CD4-positive, alpha-beta T cell treated with Interleukin-6 at 100 ng/mL for 8 hours (primary cell): ENCODE measurements around the gene PRDM7.

Experiments
- DNase-seq: peaks from one replicate; pipeline ENCODE4 v3.0.0-alpha.2; 2020; ENCODE audit warnings: mixed read lengths, low spot score

Gene PRDM7

DNA sequence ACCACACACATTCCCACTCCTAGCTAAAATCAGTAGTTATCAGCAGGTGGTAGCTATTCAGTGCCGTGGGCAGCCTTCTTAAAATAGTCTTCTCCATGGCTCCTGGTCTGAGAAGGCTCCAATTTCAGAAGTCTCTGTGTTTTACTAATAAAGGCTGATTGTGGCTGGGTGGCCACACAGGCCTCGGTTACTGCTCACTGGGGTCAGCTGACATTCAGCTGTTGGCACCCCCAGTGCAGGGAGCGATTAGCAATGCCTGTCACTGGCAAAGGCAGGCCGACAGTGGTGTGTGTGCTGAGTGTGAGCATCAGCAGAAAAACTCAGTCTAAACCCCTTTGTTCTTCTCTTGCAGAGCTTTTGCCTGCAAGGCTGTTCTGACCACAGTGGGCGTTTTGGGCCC lies 41.2 kb downstream of the PRDM7 start:
- DNase-seq, result no peak

DNA sequence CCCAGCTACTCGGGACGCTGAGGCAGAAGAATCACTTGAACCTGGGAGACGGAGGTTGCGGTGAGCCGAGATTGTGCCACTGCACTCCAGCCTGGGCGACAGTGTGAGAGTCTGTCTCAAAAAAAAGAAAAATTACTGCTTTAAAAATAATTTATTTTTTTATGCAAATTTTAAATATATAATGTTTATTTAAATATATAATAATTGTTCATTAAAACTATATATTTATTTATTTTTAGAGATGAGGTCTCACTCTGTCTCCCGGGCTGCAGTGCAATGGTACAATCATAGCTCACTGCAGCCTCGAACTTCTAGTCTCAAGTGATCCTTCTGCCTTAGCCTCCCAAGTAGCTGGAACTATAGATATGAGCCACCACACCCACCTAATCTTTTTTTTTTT lies 42.6 kb downstream of the PRDM7 start:
- no peak for DNase-seq

DNA sequence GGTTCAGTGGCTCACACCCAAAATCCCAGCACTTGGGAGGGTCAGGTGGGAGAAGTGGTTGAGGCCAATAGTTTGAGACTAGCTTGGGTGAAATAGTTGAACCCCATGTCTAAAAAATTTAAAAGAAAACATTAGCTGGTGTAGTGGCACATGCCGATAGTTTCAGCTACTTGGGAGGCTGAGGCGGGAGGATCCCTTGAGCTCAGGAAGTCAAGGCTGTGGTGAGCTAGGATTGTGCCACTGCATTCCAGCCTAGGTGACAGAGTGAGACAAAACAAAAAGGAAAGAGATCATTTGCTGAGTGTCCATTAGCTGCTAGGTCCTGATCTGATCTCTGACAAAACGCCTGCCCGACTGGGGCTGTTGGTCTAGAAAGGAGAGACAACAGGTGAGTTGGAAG lies 43.7 kb downstream of the PRDM7 start:
- DNase-seq, result no peak

DNA sequence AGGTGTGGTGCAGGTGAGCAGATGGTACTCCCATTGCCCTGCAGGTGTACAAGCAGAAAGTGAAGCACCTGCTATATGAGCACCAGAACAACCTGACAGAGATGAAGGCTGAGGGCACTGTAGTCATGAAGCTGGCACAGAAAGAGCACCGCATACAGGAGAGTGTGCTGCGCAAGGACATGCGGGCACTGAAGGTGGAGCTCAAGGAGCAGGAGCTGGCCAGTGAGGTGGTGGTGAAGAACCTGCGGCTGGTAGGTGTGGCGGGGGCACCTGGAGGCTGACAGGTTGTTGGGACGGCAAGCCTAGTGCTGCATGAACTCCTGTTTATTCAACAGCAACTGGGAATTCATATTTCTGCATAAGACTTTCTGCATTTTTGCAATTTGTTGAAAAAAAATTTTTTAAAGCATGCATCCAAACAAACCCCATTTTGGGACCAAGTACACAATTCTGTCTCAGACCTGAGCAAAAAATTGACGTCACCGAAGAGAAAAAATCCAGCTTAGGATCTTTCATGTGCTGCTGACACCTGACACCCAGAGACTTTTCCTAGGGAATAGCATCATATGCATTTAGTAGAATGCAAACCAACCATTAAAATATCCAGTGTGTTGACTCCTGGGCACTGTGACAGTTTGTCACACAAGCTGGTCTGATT lies 44.3 kb downstream of the PRDM7 start:
- no peak for DNase-seq

DNA sequence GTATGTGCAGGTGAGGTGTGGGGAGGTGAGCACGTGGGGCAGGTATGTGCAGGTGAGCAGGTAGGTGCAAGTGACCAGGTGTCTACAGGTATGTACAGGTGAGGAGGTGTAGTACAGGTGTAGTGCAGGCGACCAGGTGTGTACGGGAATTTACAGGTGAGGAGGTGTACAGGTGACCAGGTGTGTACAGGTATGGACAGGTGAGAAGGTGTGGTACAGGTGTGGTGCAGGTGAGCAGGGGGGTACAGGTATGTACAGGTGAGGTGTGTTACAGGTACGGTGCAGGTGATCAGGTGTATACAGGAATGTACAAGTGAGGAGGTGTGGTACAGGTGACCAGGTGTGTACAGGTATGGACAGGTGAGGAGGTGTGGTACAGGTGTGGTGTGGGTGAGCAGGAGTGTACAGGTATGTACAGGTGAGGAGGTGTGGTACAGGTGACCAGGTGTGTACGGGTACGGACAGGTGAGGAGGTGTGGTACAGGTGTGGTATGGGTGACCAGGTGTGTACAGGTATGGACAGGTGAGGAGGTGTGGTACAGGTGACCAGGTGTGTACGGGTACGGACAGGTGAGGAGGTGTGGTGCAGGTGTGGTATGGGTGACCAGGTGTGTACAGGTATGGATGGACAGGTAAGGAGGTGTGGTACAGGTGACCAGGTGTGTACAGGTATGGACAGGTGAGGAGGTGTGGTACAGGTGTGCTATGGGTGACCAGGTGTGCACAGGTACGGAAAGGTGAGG lies 45.0 kb downstream of the PRDM7 start:
- no peak for DNase-seq

DNA sequence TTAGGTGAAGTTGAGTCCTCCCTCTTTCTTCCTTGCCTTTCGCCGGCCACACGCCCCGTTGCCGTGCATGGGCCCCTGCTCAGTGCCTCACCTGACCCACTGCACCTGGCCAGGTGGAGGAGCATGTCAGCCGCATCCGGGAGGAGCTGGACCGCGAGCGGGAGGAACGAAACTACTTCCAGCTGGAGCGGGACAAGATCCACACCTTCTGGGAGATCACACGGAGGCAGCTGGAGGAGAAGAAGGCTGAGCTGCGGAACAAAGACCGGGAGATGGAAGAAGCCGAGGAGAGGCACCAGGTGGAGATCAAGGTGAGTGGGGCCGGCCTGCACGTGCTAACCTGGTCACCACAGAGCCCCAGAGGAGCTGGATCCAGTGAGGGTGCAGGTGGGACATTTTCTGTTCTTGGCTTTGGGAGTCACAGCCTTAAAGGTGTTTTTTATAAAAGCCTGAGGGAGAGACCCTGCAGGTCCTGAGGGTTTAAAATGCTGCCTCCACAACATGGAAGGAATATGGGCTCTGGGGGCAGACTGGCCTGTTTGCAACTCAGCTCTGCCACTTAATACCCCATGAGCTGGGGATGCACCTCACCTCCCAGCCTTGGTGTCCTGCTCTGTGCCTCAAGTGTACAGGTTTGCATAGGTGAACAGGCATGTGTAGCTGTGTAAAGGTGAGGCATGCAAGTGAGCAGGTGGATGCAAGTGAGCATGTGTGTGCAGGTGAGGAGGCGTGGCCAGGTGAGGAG lies 45.8 kb downstream of the PRDM7 start:
- no peak for DNase-seq

DNA sequence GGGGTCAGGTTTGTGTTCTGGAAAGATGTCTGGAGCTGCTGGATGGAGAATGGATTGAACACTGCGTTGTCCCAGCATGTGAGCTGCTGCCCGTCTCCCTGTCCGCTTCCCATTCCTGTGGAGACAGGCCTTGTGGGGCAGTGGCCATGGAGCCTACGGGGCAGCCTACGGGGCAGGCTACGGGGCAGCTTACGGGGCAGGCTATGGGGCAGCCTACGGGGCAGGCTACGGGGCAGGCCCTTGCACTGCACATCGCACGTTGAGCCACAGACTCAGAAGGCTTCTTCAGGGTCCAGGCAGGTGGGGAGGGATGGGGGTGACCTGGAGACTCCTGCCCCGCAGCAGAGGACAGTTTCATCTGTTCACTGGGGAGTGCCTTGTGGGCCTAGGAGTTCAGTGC lies 48.1 kb downstream of the PRDM7 start:
- DNase-seq, result no peak

DNA sequence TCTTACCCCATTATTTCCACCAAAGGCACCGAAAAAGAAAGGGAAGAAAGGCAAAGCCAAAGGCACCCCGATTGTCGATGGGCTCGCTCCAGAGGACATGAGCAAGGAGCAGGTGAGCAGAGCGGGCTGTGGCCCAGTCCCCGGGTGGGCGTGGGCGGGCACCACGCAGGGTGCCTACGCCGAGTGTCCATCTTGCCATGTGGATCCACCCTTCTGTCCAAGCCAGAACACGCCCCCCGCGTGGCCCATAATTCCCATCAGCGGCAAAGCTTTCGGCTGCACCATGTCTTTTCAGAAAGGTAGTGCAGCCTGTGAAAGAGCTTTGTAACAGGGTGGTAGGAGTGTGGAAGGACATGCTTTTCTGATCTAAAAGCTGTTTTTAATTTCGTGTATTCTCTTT lies 49.5 kb downstream of the PRDM7 start:
- no peak for DNase-seq

DNA sequence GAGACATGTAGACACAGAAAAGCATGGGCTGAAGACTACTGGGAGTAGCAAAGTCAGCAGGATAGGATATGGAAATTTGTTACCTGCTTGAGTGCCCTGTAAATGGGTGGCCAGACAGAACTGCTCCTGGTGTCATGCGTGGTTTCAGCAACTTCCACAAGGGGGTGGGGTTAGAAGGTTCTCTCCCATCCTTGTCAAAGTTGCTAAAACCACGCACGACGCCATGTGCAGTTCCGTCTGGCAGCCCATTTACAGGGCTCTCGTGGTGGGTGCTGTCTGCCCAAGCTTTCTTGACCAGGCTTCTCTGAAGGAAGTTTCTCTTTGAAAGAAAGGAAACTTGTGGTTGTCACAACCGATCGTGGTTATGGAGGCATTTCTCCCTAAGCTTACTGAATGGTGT lies 51.0 kb downstream of the PRDM7 start:
- DNase-seq, result no peak

DNA sequence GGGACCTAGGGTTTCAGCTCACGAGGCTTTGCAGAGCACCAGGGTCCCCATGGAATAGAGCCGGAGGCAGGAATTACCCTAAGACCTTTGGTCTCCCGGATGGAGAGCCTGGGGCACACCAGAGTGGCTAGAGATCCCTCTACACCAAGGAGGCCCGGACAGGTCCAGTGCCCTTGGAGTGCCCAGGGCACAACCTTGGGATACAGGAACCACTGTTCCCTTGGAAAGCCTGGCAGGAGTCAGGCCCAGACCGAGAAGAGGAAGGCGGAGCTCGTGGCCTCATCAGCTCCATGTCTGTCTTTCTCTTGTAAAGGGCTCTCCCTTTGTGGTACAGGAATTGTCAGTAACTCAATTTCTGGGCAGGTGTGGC lies 54.1 kb downstream of the PRDM7 start:
- no peak for DNase-seq

DNA sequence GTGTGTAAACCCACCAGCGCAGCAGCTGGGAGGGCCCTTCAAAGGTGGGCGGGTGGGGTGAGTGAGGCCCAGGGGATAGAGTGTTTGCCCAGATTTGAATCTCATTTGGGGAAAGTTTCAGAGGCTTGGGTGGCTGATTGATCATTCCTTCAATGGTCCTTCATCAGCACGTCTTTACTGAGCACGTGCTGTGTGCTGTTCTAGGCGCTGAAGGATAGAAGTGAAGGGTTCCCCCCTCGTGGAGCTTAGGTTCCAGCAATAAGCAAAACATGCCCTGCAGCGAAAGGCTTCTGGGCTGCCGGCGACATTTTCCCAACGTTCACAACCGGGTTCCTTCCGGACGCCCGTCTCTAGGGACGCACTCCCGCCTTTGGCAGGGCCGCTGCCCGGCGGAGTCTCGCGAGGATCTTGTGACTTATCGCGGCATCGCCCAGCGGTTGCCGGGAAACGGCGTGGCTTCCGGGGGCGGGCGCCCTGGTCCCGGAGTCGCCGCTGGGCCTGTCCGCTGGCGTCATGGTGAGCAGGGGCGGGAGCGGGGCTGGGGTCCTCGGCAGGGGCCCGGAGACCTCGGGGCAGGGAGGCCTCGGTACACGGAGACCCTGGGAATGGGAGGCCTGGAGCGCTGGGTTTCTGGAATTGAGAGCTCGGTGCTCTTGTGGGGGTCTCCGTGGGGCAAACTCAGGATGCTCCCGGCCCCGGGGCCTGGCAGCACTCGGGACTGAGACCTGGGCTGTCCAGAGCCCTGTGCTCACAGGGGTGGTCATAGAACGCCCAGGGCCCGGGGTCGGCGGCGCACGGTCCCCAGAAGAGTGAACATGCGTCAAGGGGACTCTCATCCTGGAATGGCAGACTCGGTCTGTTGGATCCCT lies 54.7 kb downstream of the PRDM7 start:
- peak; percentile 77 for DNase-seq

DNA sequence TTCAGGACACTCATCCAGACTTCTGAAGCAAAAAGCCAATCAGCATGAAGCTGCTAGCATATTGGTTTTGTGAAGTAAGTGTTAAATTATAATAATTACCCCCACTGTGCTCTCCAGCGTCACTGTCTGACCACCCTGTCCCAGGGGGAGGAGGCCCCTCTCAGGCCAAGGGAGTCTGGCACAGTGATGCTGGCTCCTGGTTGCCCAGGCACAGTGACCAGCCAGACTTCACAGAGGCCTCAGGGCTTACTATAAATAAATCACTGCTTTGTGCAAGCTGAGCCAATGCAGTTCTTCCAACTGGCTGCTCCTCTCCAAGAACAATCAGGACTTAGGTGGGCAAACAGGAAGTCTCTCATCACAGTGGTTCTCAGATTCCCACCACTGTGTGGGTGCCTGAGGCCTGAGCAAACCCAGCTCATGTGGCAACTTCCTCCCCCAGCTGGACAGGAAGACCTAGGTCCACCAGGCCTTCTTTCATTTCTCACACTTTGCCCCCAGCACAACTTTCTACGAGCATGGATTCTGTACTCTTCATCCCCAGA lies 56.2 kb downstream of the PRDM7 start:
- no peak for DNase-seq

DNA sequence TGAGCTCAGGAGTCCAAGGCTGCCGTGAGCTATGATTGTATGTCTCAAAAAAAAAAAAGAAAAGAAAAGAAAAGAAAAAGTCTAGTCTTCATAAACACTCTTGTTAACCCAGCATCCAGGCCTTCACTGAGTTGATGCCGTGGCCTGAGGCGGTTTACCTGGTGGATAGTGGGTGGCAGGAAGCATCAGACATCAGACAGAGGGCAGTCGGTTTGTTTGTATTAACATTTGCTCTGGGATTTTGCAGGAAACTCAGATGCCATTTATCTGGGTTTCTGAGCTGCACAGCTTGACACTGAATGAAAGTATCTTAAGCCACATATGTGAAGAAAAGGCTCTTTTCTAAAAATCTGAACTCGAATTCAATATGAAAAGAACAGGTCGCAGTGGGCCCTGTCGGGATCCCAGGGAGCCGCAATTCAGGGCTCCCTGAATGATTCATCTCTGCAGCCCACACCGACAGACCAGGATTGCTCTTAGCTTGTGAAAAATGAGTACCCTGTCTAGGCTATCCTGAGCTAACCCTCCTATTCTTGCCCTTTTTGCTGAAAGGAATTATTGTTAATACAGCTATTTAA lies 56.8 kb downstream of the PRDM7 start:
- no peak for DNase-seq

DNA sequence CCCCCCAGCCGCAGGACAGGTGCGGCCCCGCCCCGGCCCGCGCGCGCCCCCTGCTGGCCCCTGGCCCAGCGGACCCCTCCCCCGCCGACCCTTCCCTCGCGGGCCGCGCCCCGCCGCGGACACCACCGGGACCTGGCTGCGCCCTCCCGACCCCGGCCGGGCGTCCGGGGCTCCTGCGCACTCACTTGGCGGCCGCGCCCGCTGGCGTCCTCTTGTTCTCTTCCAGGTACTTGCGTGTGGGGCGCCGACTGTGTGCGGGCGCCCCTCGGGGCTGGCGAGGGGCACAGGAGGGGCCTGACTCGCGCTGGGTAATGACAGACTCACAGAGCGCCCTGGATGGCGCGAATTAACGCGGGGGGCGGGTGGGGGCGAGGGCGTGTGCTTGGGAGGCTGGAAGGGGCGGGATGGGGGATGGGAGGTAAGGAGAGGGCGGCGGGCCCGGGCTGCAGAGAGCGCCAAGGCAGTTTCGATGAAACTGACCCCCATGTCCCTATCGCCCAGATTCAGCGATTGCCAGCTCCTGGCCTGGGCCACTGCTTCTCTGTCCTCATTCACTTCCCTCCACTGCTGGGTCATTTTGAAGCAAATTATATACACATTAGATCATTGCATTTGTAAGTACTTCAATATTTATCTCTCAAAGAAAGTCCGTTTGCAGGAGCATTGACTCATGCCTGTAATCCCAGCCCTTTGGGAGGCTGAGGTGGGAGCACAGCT lies 57.4 kb downstream of the PRDM7 start:
- peak; percentile 49 for DNase-seq

DNA sequence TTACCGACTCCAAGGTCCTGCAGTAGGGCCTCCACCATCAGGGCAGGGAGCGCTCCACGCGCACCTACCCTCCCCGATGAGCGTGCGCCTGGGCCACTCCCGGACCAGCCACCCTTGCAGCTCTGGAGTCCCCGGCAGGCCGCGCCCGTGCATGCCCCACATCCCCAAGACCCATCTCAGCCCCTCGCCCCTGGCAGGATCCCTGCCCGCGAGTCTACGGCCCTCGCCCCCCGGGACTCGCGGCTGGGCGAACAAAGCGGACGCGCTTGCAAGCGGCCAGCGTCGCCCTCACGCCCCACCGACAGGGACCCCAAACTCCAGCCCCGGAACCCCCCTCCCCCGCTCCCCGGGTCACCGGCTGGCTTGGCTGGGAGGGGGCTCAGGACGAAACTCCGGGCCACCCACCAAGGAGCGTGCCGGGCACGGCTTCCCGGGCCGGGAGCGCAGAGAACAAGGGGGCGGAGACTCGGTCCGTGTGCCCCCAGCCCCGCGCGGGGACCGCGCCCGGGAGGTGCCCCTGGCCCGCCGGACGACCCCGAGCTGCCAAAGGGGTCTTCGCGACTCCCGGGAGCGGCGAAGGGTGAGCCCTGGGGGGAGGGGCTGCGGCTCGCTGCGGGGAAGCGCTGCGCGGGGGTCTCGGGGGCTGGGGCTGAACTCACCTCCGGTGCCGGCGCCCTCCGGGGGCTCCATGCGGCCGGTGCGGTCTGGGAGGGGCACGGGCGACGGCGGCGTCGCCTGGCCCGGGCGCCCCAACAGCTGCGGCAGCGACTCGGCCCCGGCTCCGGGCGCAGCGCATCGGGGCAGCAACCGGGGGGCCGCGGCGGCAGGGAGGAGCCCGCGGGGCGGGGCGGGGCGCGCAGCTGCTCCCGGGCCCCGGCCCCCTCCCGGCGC lies 58.2 kb downstream of the PRDM7 start, which contains the start of gene DBNDD1:
Gene DBNDD1 (minus strand): TSS at position 805 of the 891 bp plus-strand sequence. CDS start 115 bp downstream, at position 690.
- DNase-seq, result no peak

DNA sequence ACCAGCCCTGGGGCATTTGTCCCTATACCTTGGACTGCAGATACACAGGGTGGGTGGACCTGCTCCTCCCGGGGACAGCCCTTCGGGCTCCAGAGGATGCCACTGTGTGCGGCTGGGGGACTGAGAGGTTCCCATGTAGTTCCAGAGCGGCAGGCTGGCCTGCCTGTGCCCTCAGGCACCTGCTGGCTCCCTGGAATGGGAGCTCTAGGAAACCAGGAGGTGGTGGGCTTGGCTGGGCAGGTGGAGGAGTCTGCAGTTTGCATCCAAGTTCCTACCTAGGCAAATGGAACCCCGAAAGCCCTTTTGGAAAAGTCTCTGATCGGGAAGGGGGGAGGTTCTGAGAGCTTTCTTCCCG lies 58.9 kb downstream of the PRDM7 start:
- no peak for DNase-seq

DNA sequence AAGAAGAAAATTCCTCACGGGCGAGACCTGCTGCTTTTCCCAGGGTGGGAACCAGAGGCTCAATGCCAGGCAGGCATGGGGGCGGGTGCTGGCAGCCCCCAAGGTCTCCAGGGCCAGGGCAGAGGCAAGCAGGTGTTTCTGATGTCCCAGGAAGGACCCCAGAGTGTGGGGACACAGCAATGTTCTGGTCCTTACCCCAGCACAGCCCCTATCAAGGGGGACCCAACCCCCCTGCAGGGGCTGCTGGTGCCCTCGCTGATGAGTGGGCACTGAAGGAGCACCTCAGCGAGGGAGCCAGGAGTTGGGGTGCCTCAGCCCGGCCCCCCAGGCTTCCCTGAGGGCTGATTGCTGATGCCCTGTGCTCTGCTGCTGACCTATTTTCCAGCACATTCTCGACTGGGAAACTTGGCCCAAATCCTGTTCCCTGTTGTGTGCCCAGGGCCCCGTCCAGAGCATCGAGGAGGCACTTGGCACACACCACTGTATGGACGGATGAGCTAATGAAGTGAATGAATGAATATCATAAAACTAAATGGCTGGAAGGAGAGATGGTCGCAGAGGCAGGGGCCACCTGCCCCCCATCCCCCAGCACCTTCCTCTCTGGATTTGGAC lies 60.7 kb downstream of the PRDM7 start:
- DNase-seq, result no peak

DNA sequence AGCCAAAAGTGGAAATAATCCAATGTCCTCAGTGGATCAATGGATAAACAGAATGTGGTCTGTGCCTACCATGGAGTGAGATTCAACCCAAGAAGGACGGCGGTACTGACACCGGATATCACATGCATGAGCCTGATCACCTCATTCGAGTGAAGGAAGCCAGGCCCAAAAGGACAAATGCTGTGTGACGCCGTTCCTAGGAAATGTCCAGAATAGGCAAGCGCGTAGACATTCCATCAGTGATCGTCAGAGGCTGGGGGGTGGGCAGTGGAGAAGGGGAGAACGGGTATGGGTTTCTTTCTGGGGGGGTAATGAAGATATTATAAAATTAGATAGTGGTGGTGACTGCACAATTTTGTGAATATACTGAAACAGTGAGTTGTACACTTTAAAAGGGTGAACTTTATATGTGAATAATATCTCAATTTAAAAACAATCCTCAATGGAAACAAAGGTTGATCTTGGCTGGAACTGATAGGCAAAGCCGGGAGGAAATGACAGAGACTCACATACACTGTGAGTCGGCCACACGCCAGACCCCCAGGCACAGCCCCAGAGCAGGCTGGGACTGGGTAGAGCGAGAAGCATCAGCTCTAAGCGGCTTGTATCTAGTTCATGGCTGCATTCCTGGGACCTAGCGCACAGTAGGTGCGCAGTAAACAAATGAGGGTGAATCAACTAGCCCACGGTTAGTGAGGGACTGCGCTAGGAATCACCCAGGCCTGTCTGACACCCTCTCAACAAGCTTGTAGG lies 61.4 kb downstream of the PRDM7 start:
- DNase-seq, result no peak
